Mesenchymal stem cell (in vitro differentiated cells and primary cell): ENCODE measurements around the gene DSG2.

Experiments
- DNase-seq: peaks from one replicate; pipeline ENCODE4 v3.0.0-alpha.2; 2013
- H2AFZ ChIP-seq: one replicate; pipeline ENCODE4 v1.6.1; 2013; ENCODE audit warnings: low read depth, mild to moderate bottlenecking, control low read depth, inconsistent platforms, low read length, moderate library complexity
- H2AK5ac ChIP-seq: 2 replicates; pipeline ENCODE4 v1.6.1; 2013; ENCODE audit warnings: low read length, moderate library complexity, mild to moderate bottlenecking, inconsistent platforms; ENCODE audit not compliant: severe bottlenecking
- H2BK120ac ChIP-seq: one replicate; pipeline ENCODE4 v1.6.1; 2013; ENCODE audit warnings: low read depth, mild to moderate bottlenecking, inconsistent platforms, low read length, moderate library complexity
- H2BK12ac ChIP-seq, 2 experiments: one replicate each; pipeline ENCODE4 v1.6.1; 2013; ENCODE audit warnings: inconsistent platforms in 2 of 2, low read length in 2 of 2, mild to moderate bottlenecking in 2 of 2, moderate library complexity in 2 of 2, control low read depth in 1 of 2
- H2BK15ac ChIP-seq: one replicate; pipeline ENCODE4 v1.6.1; 2013; ENCODE audit warnings: mild to moderate bottlenecking, low read depth, inconsistent platforms; ENCODE audit not compliant: poor library complexity, severe bottlenecking
- H2BK5ac ChIP-seq: 2 replicates; pipeline ENCODE4 v1.6.1; 2013; ENCODE audit warnings: low read depth, mild to moderate bottlenecking, low read length, control low read depth, inconsistent platforms; ENCODE audit not compliant: poor library complexity, severe bottlenecking
- H3K14ac ChIP-seq, 2 experiments: one replicate each; pipeline ENCODE4 v1.6.1; 2013; ENCODE audit warnings: inconsistent platforms in 2 of 2, low read length in 2 of 2, control low read depth in 1 of 2, mild to moderate bottlenecking in 1 of 2, moderate library complexity in 1 of 2
- H3K18ac ChIP-seq, 2 experiments: one replicate each; pipeline ENCODE4 v1.6.1; 2013; ENCODE audit warnings: inconsistent platforms in 2 of 2, low read length in 2 of 2, control low read depth in 1 of 2, low read depth in 1 of 2, mild to moderate bottlenecking in 1 of 2
- H3K23ac ChIP-seq, 2 experiments: one replicate each; pipeline ENCODE4 v1.6.1; 2013; ENCODE audit warnings: inconsistent platforms in 2 of 2, low read length in 2 of 2, mild to moderate bottlenecking in 2 of 2, moderate library complexity in 2 of 2, control low read depth in 1 of 2
- H3K27ac ChIP-seq: 2 replicates; pipeline ENCODE4 v1.5.1; 2013; ENCODE audit warnings: mild to moderate bottlenecking, moderate library complexity, low read length, control low read depth, inconsistent platforms; ENCODE audit not compliant: poor library complexity, severe bottlenecking
- H3K27me3 ChIP-seq, 2 experiments: 2 replicates each; pipeline versions ENCODE4 v1.6.1 to v1.7.0; 2013; ENCODE audit warnings: low read length in 2 of 2, mild to moderate bottlenecking in 2 of 2, moderate library complexity in 2 of 2, control low read depth in 1 of 2, inconsistent platforms in 1 of 2; ENCODE audit not compliant: control insufficient read depth in 1 of 2, insufficient read depth in 1 of 2
- H3K36me3 ChIP-seq, 2 experiments: 2 replicates each; pipeline versions ENCODE4 v1.6.1 to v1.7.0; 2013; ENCODE audit warnings: low read length in 2 of 2, control low read depth in 1 of 2, inconsistent platforms in 1 of 2, low read depth in 1 of 2, mild to moderate bottlenecking in 1 of 2; ENCODE audit not compliant: insufficient read depth in 2 of 2, control insufficient read depth in 1 of 2
- H3K4ac ChIP-seq, 2 experiments: one replicate each; pipeline ENCODE4 v1.6.1; 2013; ENCODE audit warnings: inconsistent platforms in 2 of 2, low read length in 2 of 2, mild to moderate bottlenecking in 2 of 2, moderate library complexity in 2 of 2, control low read depth in 1 of 2, low read depth in 1 of 2
- H3K4me1 ChIP-seq: 2 replicates; pipeline ENCODE4 v1.6.1; 2013; ENCODE audit warnings: low read depth, low read length, control low read depth; ENCODE audit not compliant: control insufficient read depth, insufficient read depth
- H3K4me2 ChIP-seq: 2 replicates; pipeline ENCODE4 v1.6.1; 2013; ENCODE audit warnings: low read length, mild to moderate bottlenecking, inconsistent platforms; ENCODE audit not compliant: poor library complexity, severe bottlenecking
- H3K4me3 ChIP-seq, 2 experiments: 2 replicates each; pipeline versions ENCODE4 v1.5.1 to v1.7.0; 2013; ENCODE audit warnings: low read length in 2 of 2, mild to moderate bottlenecking in 2 of 2, control low read depth in 1 of 2, low read depth in 1 of 2; ENCODE audit not compliant: insufficient read depth in 1 of 2
- H3K79me1 ChIP-seq: replicated peaks from 2 replicates; pipeline ENCODE4 v1.6.1; 2013; ENCODE audit warnings: mild to moderate bottlenecking, control low read depth, low read length, inconsistent platforms; ENCODE audit not compliant: poor library complexity, severe bottlenecking
- H3K9ac ChIP-seq: 2 replicates; pipeline ENCODE4 v1.7.0; 2013; ENCODE audit warnings: mild to moderate bottlenecking, low read length, moderate library complexity
- H3K9me3 ChIP-seq: 2 replicates; pipeline ENCODE4 v1.7.0; 2013; ENCODE audit warnings: mild to moderate bottlenecking, low read length; ENCODE audit not compliant: control insufficient read depth
- H4K8ac ChIP-seq: one replicate; pipeline ENCODE4 v1.6.1; 2013; ENCODE audit warnings: inconsistent platforms, mild to moderate bottlenecking, low read length, moderate library complexity
- H4K91ac ChIP-seq: one replicate; pipeline ENCODE4 v1.6.1; 2013; ENCODE audit warnings: mild to moderate bottlenecking, low read length, inconsistent platforms
- WGBS: methylation state at CpG from one replicate; pipeline ENCODE4 v1.1.7; 2013; ENCODE audit warnings: mixed read lengths; 5-methylcytosine and 5-hydroxymethylcytosine counted together

The DSG2 gene

GRCh38 chr18:31549416-31549815, 51.4 kb downstream of the DSG2 start:
- no peak overlapping the region for H4K91ac ChIP-seq
- H3K4me1 ChIP-seq: peaks cover 4% of the 10 kb centered on the region
- H2BK5ac ChIP-seq: no peak overlapping the region
- H3K4ac ChIP-seq: no peak overlapping the region
- no peaks in the 10 kb centered on the region for H3K9me3 ChIP-seq
- no peak overlapping the region for H3K9ac ChIP-seq
- H3K27ac ChIP-seq: no peak overlapping the region
- no peak overlapping the region for H3K14ac ChIP-seq
- no peak for DNase-seq
- no peak overlapping the region for H2BK120ac ChIP-seq
- H3K18ac ChIP-seq: no peak overlapping the region
- H3K27me3 ChIP-seq: no peaks in the 10 kb centered on the region
- H2BK15ac ChIP-seq: no peak overlapping the region
- H4K8ac ChIP-seq: no peak overlapping the region
- H3K4me2 ChIP-seq: no peak overlapping the region
- WGBS: 100% methylated on average over 2 of the region's 4 CpGs
- no peak overlapping the region for H2BK12ac ChIP-seq
- H3K23ac ChIP-seq: no peak overlapping the region
- no peaks in the 10 kb centered on the region for H3K79me1 ChIP-seq
- peaks cover 0 to 5% of the 10 kb centered on the region in 2 experiments for H3K36me3 ChIP-seq
- H3K4me3 ChIP-seq: no peak overlapping the region
- no peak overlapping the region for H2AK5ac ChIP-seq
- H2AFZ ChIP-seq: no peak overlapping the region

DNA sequence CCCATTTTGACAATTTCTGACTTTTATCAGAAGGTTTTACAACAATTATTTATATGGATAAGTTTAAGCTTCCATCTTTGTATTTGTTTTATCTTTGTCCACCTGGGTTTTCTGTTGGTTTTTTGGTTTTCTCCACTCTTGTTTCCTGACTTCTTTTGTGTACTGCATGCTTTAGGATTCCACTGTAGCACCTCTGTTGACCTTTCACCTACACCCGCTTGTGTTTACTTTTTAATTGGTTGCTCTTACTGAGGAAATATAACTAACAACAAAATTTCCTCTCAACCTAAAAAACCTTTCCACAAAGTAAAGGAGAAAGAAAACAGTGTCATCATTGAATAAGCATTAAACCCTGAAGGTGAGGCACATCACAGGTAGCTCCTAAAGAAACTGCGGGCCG, 53.9 kb downstream of the DSG2 start:
- no peak overlapping the region for H3K23ac ChIP-seq
- 92% methylated on average over 3 of the region's 3 CpGs for WGBS

GRCh38 chr18:31553800-31554199, 55.8 kb downstream of the DSG2 start:
- H2BK120ac ChIP-seq: no peak overlapping the region
- no peak overlapping the region for H2BK12ac ChIP-seq
- no peak overlapping the region for H4K8ac ChIP-seq
- H2BK15ac ChIP-seq: no peak overlapping the region
- no peaks in the 10 kb centered on the region for H3K9me3 ChIP-seq
- no peak overlapping the region for H3K14ac ChIP-seq
- no peak overlapping the region for H3K4me3 ChIP-seq
- H3K18ac ChIP-seq: no peak overlapping the region
- no peak overlapping the region for H3K4me2 ChIP-seq
- no peaks in the 10 kb centered on the region for H3K36me3 ChIP-seq
- DNase-seq: no peak
- 70% methylated on average over 6 of the region's 6 CpGs for WGBS
- no peaks in the 10 kb centered on the region for H3K79me1 ChIP-seq
- H2AFZ ChIP-seq: no peak overlapping the region
- H4K91ac ChIP-seq: no peak overlapping the region
- no peak overlapping the region for H2BK5ac ChIP-seq
- H3K4me1 ChIP-seq: no peaks in the 10 kb centered on the region
- H3K9ac ChIP-seq: no peak overlapping the region
- no peaks in the 10 kb centered on the region for H3K27me3 ChIP-seq
- no peak overlapping the region for H2AK5ac ChIP-seq
- no peak overlapping the region for H3K27ac ChIP-seq
- no peak overlapping the region for H3K4ac ChIP-seq
- H3K23ac ChIP-seq: no peak overlapping the region

More for the DNA sequence above, 53.9 kb downstream of the DSG2 start:
- no peak overlapping the region for H3K27ac ChIP-seq
- no peak for DNase-seq
- H3K4me3 ChIP-seq: no peak overlapping the region
- H3K4ac ChIP-seq: no peak overlapping the region
- no peak overlapping the region for H4K8ac ChIP-seq
- H3K9me3 ChIP-seq: no peaks in the 10 kb centered on the region
- no peaks in the 10 kb centered on the region for H3K4me1 ChIP-seq
- H2BK120ac ChIP-seq: no peak overlapping the region
- no peaks in the 10 kb centered on the region for H3K79me1 ChIP-seq
- H3K4me2 ChIP-seq: no peak overlapping the region
- H2AK5ac ChIP-seq: no peak overlapping the region
- H3K36me3 ChIP-seq: no peaks in the 10 kb centered on the region
- H2AFZ ChIP-seq: no peak overlapping the region
- no peak overlapping the region for H2BK15ac ChIP-seq
- no peak overlapping the region for H3K18ac ChIP-seq
- no peak overlapping the region for H2BK12ac ChIP-seq
- H2BK5ac ChIP-seq: no peak overlapping the region
- H3K9ac ChIP-seq: no peak overlapping the region
- no peak overlapping the region for H4K91ac ChIP-seq
- no peaks in the 10 kb centered on the region for H3K27me3 ChIP-seq
- no peak overlapping the region for H3K14ac ChIP-seq

DNA sequence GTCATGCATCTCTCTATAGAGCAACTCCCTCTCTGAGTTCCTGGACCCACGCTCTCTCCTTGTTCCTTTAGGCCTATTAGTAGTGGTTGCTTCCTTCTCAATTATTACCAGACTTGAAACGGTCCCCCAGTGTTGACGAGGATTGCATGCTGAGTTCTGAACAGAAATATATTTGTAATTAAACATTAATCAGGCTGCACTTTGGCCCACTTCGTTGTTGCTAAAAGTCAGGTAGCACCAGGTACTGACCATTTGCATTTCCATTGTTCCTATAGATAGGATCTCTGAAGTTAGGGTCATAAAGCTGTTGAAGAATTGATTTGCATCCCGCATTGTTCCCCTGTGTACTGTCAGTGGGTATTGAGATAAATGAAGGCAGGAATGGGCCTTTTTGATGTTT, 56.8 kb downstream of the DSG2 start:
- Histone ChIP-seq H4K8ac (no peak overlapping the region), H3K27ac (no peak overlapping the region), H3K23ac (no peak overlapping the region), H4K91ac (no peak overlapping the region), H2BK12ac (no peak overlapping the region), H2BK5ac (no peak overlapping the region), H3K79me1 (no peaks in the 10 kb centered on the region), H2AK5ac (no peak overlapping the region), H3K27me3 (no peaks in the 10 kb centered on the region), H3K4me2 (no peak overlapping the region), H3K36me3 (no peaks in the 10 kb centered on the region), H3K9ac (no peak overlapping the region), H3K14ac (no peak overlapping the region), H2AFZ (no peak overlapping the region), H2BK120ac (no peak overlapping the region), H3K4ac (no peak overlapping the region), H3K18ac (no peak overlapping the region), H3K9me3 (no peaks in the 10 kb centered on the region), H3K4me3 (no peak overlapping the region), H2BK15ac (no peak overlapping the region), H3K4me1 (no peaks in the 10 kb centered on the region)
- WGBS: 66% methylated on average over 3 of the region's 5 CpGs
- DNase-seq: no peak
